NT2/D1 (cell line): ENCODE measurements around the gene CATSPERD.

Experiments
- DNase-seq: peaks from one replicate; pipeline ENCODE4 v3.0.0-alpha.2; 2011; ENCODE audit warnings: low read depth, low spot score
- H3K27me3 ChIP-seq: 2 replicates; pipeline ENCODE4 v1.6.0; 2011; ENCODE audit warnings: mild to moderate bottlenecking; ENCODE audit not compliant: insufficient read length, insufficient read depth
- H3K36me3 ChIP-seq: 2 replicates; pipeline ENCODE4 v1.6.1; 2011; ENCODE audit warnings: mild to moderate bottlenecking, low read length, mixed read lengths; ENCODE audit not compliant: insufficient read depth, insufficient read length
- H3K4me1 ChIP-seq: 2 replicates; pipeline ENCODE4 v1.5.1; 2011; ENCODE audit not compliant: insufficient read depth, insufficient read length
- H3K4me3 ChIP-seq: 2 replicates; pipeline ENCODE4 v1.5.1; 2011; ENCODE audit warnings: low read depth; ENCODE audit not compliant: insufficient read length
- H3K9ac ChIP-seq: 2 replicates; pipeline ENCODE4 v1.6.0; 2011; ENCODE audit warnings: low read depth; ENCODE audit not compliant: insufficient read length
- H3K9me3 ChIP-seq: 2 replicates; pipeline ENCODE4 v1.5.1; 2011; ENCODE audit warnings: mild to moderate bottlenecking, low read length; ENCODE audit not compliant: insufficient read depth
- SUZ12 ChIP-seq: IDR thresholded peaks from 2 replicates; pipeline ENCODE4 v1.6.1; 2011; ENCODE audit not compliant: insufficient read length, insufficient read depth; ENCODE audit errors: extremely low read depth
- YY1 ChIP-seq: IDR thresholded peaks from 2 replicates; pipeline ENCODE4 v1.6.1; 2011; ENCODE audit not compliant: insufficient read length, insufficient read depth
- ZNF274 ChIP-seq: IDR thresholded peaks from 2 replicates; pipeline ENCODE4 v1.6.1; 2011; ENCODE audit warnings: mild to moderate bottlenecking, low read depth, low read length

CATSPERD gene

DNA sequence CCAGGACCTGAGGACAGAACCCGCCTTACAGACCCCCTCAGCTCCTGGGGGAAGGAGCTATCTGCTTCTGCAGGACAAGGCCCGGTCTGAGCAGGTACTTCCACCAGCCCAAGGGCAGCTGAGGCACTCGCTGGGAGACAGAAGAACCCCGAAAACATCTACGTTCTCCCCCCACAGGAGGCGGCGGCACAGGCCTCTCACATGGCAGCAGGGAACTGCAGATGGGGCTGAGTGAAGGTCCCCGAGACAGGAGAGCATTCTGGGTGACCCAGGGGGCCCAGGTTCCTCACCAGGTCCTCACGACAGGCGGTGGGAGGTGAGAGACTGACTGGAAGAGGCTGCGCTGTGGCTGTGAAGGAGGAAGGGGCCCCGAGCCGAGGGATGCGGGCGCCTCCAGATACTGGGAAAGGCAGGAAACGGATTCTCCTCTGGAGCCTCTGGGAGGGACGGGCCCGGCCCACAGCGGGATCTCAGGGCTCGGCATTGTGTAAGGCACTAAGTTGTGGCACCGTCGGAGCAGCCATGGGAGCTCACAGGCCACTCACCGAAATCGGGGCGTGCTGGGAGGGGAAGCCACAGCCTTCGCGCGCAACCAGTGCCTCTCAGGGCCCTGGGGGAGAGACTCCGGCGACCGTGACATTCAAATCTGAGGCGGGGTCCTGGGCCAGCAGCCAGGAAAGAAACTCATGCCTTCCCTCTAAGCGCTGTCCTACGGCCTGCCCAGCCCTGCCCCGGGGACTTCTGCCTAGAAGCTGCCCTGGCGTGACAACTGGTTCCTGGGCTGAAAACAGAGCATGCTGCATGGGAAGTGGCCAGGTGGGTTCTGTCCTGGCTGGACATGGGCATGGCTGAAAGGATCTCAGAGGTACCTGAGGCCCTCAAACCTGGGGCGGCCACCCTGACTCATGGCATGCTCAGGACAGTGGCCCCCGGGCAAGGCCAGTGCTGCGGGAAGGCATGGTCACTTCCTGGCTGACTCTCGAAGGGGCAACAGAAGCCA, 16.3 kb upstream of the CATSPERD start:
- Histone ChIP-seq H3K9ac (no peak overlapping the region), H3K36me3 (peaks cover 81% of the 10 kb centered on the region), H3K27me3 (no peaks in the 10 kb centered on the region), H3K4me3 (no peak overlapping the region), H3K4me1 (no peaks in the 10 kb centered on the region), H3K9me3 (peaks cover 24% of the 10 kb centered on the region; the same call in 1 of the 2 replicates)
- TF ChIP-seq SUZ12 (no peak), ZNF274 (no peak), YY1 (no peak)
- DNase-seq, result no peak

- Histone ChIP-seq H3K4me1 (no peaks in the 10 kb centered on the region), H3K4me3 (no peak overlapping the region), H3K9me3 (peaks cover 24% of the 10 kb centered on the region; the same call in 1 of the 2 replicates), H3K9ac (no peak overlapping the region), H3K36me3 (peaks cover 77% of the 10 kb centered on the region), H3K27me3 (no peaks in the 10 kb centered on the region)
- DNase-seq, result no peak
- TF ChIP-seq SUZ12, result no peak
- TF ChIP-seq ZNF274, result no peak
- TF ChIP-seq YY1, result no peak
Measured at GRCh38 chr19:5705552-5705951, 14.9 kb upstream of the CATSPERD start.

- H3K36me3 ChIP-seq, result peaks cover 83% of the 10 kb centered on the region
- no peak for TF ChIP-seq SUZ12
- no peak for TF ChIP-seq YY1
- TF ChIP-seq ZNF274, result no peak
- no peak for DNase-seq
- no peaks in the 10 kb centered on the region for H3K4me1 ChIP-seq
- H3K9ac ChIP-seq, result no peak overlapping the region
- H3K4me3 ChIP-seq, result no peak overlapping the region
- peaks cover 14% of the 10 kb centered on the region; the same call in 1 of the 2 replicates for H3K9me3 ChIP-seq
- no peaks in the 10 kb centered on the region for H3K27me3 ChIP-seq
Measured at GRCh38 chr19:5706876-5707573, 13.4 kb upstream of the CATSPERD start.

DNA sequence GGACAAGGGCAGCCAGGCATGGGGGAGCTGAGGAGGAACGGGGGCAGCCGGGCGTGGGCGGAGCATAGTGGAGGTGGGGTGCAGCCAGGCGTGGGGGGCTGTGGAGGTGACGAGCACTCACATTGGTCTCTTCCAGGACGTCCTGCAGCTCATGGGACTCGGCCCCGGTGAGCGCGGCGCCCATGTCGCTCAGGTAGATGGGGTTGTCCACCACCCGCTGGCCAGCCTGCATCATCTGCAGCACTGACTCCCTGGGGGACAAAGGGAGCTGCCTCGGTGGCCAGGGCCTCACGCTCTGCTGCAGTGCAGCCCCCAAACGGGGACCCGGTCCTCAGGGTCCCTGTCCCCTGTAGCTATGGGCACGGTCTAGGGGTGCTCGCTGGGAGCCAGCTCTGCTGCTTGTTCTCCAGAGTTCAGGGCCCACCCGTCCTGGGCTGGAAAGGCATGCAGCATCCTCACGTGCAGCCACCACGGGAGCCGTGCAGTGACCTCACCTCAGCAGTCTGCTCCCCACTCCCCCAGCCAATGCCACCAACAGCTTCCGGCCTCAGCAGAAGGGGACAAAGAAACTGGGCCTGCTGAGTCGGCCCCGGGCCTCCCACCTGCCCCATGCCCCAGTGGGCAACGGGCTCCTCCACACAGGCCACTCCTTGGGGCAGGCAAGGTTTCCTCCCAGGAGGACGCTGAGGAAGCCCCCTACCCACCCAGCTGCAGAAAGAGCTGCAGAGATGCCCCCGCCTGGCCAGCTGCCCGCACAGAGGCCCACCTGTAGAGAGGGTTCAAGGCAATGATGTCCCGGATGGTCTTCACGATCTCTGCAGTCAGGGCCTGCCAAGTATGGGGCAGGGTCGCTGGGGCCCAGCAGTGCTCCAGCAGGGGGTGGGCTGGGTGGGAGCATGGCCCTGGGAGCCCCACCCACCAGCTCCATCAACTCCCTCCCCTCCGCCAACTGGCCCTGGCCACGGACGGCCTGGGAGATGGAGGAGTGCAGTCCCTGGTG, 12.6 kb upstream of the CATSPERD start:
- no peak for DNase-seq
- H3K27me3 ChIP-seq, result no peaks in the 10 kb centered on the region
- no peak overlapping the region for H3K9ac ChIP-seq
- no peaks in the 10 kb centered on the region for H3K4me1 ChIP-seq
- no peak overlapping the region for H3K4me3 ChIP-seq
- peaks cover 92% of the 10 kb centered on the region for H3K36me3 ChIP-seq
- H3K9me3 ChIP-seq, result peaks cover 11% of the 10 kb centered on the region; the same call in 1 of the 2 replicates
- TF ChIP-seq YY1 (no peak), SUZ12 (no peak), ZNF274 (no peak)

GRCh38 chr19:5711025-5711424, 9.4 kb upstream of the CATSPERD start:
- Histone ChIP-seq H3K9ac (no peak overlapping the region), H3K9me3 (no peaks in the 10 kb centered on the region), H3K4me1 (no peaks in the 10 kb centered on the region), H3K4me3 (no peak overlapping the region), H3K27me3 (no peaks in the 10 kb centered on the region), H3K36me3 (peaks cover 83% of the 10 kb centered on the region)
- no peak for DNase-seq
- no peak for TF ChIP-seq YY1
- TF ChIP-seq SUZ12, result no peak

DNA sequence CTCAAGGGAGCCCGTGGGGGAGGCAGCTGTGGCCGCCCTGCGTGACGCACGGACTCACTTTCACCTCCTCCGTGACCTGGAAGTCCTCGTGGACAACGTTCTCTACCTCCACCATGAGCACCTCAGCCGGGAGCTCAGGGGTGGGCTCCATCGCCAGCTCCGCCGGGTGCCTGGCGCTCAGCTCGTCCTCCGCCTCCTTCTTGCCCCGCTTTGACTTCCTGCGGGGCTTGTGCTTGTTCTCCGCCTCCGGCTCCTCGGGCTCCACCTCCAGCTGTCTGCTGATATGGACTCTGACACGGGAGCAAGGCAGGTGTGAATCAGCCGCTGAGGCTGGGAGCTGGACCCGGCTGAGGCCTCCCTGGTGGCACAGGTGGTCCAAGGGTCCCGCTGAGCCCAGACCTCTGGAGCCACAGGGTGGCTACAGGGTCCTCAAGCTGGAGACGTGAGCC, 8.7 kb upstream of the CATSPERD start:
- peaks cover 82% of the 10 kb centered on the region for H3K36me3 ChIP-seq
- no peak for DNase-seq
- H3K9ac ChIP-seq, result peak overlapping the region; percentile 21
- no peak overlapping the region for H3K4me3 ChIP-seq
- no peaks in the 10 kb centered on the region for H3K27me3 ChIP-seq
- TF ChIP-seq YY1 (no peak), SUZ12 (no peak), ZNF274 (no peak)
- H3K9me3 ChIP-seq, result no peaks in the 10 kb centered on the region
- H3K4me1 ChIP-seq, result no peaks in the 10 kb centered on the region
